IPS DF 6.9 (cell line): Measurements from ENCODE around the gene ZNF507.

Source experiments
- DNase-seq: peaks from one replicate; pipeline ENCODE4 v3.0.0-alpha.2; 2013; ENCODE audit warnings: low read depth, low spot score
- H3K27ac ChIP-seq: one replicate; pipeline ENCODE4 v1.5.1; 2013; ENCODE audit warnings: low read length, control low read depth
- H3K27me3 ChIP-seq: 2 replicates; pipeline ENCODE4 v1.6.1; 2013; ENCODE audit warnings: mild to moderate bottlenecking, low read length; ENCODE audit not compliant: control insufficient read depth, insufficient read depth
- H3K36me3 ChIP-seq: 2 replicates; pipeline ENCODE4 v1.6.1; 2013; ENCODE audit warnings: low read length; ENCODE audit not compliant: control insufficient read depth, insufficient read depth
- H3K4me1 ChIP-seq: 2 replicates; pipeline ENCODE4 v1.6.1; 2013; ENCODE audit warnings: low read length; ENCODE audit not compliant: control insufficient read depth, insufficient read depth
- H3K4me3 ChIP-seq: 2 replicates; pipeline ENCODE4 v1.5.1; 2013; ENCODE audit warnings: mild to moderate bottlenecking, low read length
- H3K9me3 ChIP-seq: 2 replicates; pipeline ENCODE4 v1.6.1; 2013; ENCODE audit warnings: low read length, inconsistent platforms; ENCODE audit not compliant: control insufficient read depth, insufficient read depth
- WGBS: extraction: QIAGEN DNeasy Blood & Tissue Kit; methylation state at CpG from one replicate; pipeline ENCODE4 v1.1.7; 2013; ENCODE audit warnings: mixed read lengths, missing lambda C conversion rate; ENCODE audit not compliant: insufficient read length, insufficient coverage; 5-methylcytosine and 5-hydroxymethylcytosine counted together

The ZNF507 gene

GRCh38 chr19:32317086-32317485 is 28.3 kb upstream of the ZNF507 start:
- H3K27me3 ChIP-seq = no peaks in the 10 kb centered on the region; the same call in 1 of the 2 replicates
- no peaks in the 10 kb centered on the region for H3K36me3 ChIP-seq
- no peaks in the 10 kb centered on the region for H3K9me3 ChIP-seq
- H3K4me3 ChIP-seq = no peak overlapping the region
- no peaks in the 10 kb centered on the region; the same call in 1 of the 2 replicates for H3K4me1 ChIP-seq
- no peak overlapping the region for H3K27ac ChIP-seq
- WGBS = no CpG with 5 or more reads among the region's 1 CpG
- no peak for DNase-seq

GRCh38 chr19:32318884-32319520 is 26.4 kb upstream of the ZNF507 start:
- no peak for DNase-seq
- WGBS = no CpG with 5 or more reads among the region's 5 CpGs

GRCh38 chr19:32322541-32322940 is 22.9 kb upstream of the ZNF507 start:
- Histone ChIP-seq H3K27ac (no peak overlapping the region), H3K9me3 (no peaks in the 10 kb centered on the region), H3K27me3 (no peaks in the 10 kb centered on the region; the same call in 1 of the 2 replicates), H3K4me3 (no peak overlapping the region), H3K36me3 (no peaks in the 10 kb centered on the region), H3K4me1 (no peaks in the 10 kb centered on the region)
- WGBS = no CpG with 5 or more reads among the region's 7 CpGs
- DNase-seq = no peak

More at GRCh38 chr19:32318884-32319520, 26.4 kb upstream of the ZNF507 start:
- H3K27me3 ChIP-seq = no peaks in the 10 kb centered on the region; the same call in 1 of the 2 replicates
- H3K36me3 ChIP-seq = no peaks in the 10 kb centered on the region
- H3K4me3 ChIP-seq = no peak overlapping the region
- H3K27ac ChIP-seq = no peak overlapping the region
- no peaks in the 10 kb centered on the region; the same call in 1 of the 2 replicates for H3K4me1 ChIP-seq
- H3K9me3 ChIP-seq = no peaks in the 10 kb centered on the region

- no peak for DNase-seq
- H3K27ac ChIP-seq = no peak overlapping the region
- no peak overlapping the region for H3K4me3 ChIP-seq
- no peaks in the 10 kb centered on the region for H3K36me3 ChIP-seq
- no CpG with 5 or more reads among the region's 10 CpGs for WGBS
- H3K27me3 ChIP-seq = no peaks in the 10 kb centered on the region; the same call in 1 of the 2 replicates
- H3K9me3 ChIP-seq = no peaks in the 10 kb centered on the region
- H3K4me1 ChIP-seq = no peaks in the 10 kb centered on the region
Measured at GRCh38 chr19:32324631-32325285, 20.7 kb upstream of the ZNF507 start.

GRCh38 chr19:32330213-32330857 is 15.1 kb upstream of the ZNF507 start:
- no peak overlapping the region for H3K4me3 ChIP-seq
- no CpG with 5 or more reads among the region's 17 CpGs for WGBS
- H3K27ac ChIP-seq = no peak overlapping the region
- DNase-seq = no peak
- no peaks in the 10 kb centered on the region for H3K27me3 ChIP-seq
- H3K9me3 ChIP-seq = no peaks in the 10 kb centered on the region
- H3K36me3 ChIP-seq = no peaks in the 10 kb centered on the region
- no peaks in the 10 kb centered on the region for H3K4me1 ChIP-seq

GRCh38 chr19:32333227-32333626 is 12.2 kb upstream of the ZNF507 start:
- DNase-seq = no peak
- no CpG with 5 or more reads among the region's 5 CpGs for whole genome bisulfite sequencing
- no peak overlapping the region for H3K4me3 ChIP-seq
- no peaks in the 10 kb centered on the region for H3K27me3 ChIP-seq
- H3K4me1 ChIP-seq = no peaks in the 10 kb centered on the region
- H3K9me3 ChIP-seq = no peaks in the 10 kb centered on the region
- H3K27ac ChIP-seq = no peak overlapping the region
- no peaks in the 10 kb centered on the region for H3K36me3 ChIP-seq

- DNase-seq = no peak
- no peak overlapping the region for H3K4me3 ChIP-seq
- H3K27ac ChIP-seq = no peak overlapping the region
- WGBS = no CpG with 5 or more reads among the region's 7 CpGs
- H3K27me3 ChIP-seq = no peaks in the 10 kb centered on the region
- H3K9me3 ChIP-seq = no peaks in the 10 kb centered on the region
- H3K36me3 ChIP-seq = no peaks in the 10 kb centered on the region
- no peaks in the 10 kb centered on the region for H3K4me1 ChIP-seq
Measured at GRCh38 chr19:32336259-32337083, 8.9 kb upstream of the ZNF507 start.

GRCh38 chr19:32337084-32337808 is 8.2 kb upstream of the ZNF507 start:
- WGBS = no CpG with 5 or more reads among the region's 19 CpGs
- no peak overlapping the region for H3K4me3 ChIP-seq
- no peaks in the 10 kb centered on the region for H3K9me3 ChIP-seq
- H3K4me1 ChIP-seq = no peaks in the 10 kb centered on the region
- no peak for DNase-seq
- no peaks in the 10 kb centered on the region for H3K36me3 ChIP-seq
- no peak overlapping the region for H3K27ac ChIP-seq
- H3K27me3 ChIP-seq = no peaks in the 10 kb centered on the region

GRCh38 chr19:32339423-32339822 is 6.0 kb upstream of the ZNF507 start:
- no peaks in the 10 kb centered on the region for H3K36me3 ChIP-seq
- H3K4me1 ChIP-seq = no peaks in the 10 kb centered on the region
- H3K4me3 ChIP-seq = no peak overlapping the region
- no CpG with 5 or more reads among the region's 2 CpGs for WGBS
- no peaks in the 10 kb centered on the region for H3K9me3 ChIP-seq
- DNase-seq = no peak
- H3K27ac ChIP-seq = no peak overlapping the region
- H3K27me3 ChIP-seq = no peaks in the 10 kb centered on the region
